B cell (primary cell): Measurements from ENCODE around the gene TBC1D22A. TPM values are rescaled to one million over a fixed set of nuclear protein-coding genes. Genes with fewer than 3 reads are reported as not detected.

ENCODE experiments used
- ATAC-seq: fragments of 200-7000 bp; cut with Tn5 transposase; one replicate; pipeline ENCODE4 v1.10.0; 2021; ENCODE audit warnings: low read depth, mild to moderate bottlenecking, moderate number of reproducible peaks, moderate library complexity
- CTCF ChIA-PET: fragments of 350-600 bp; sonication (Branson Sonifier 250); formaldehyde crosslinking; loops from one replicate; lab custom pipeline; 2021; ENCODE audit warnings: antibody characterized with exemption, inconsistent platforms; lab: Charles Lee
- POLR2A ChIA-PET: fragments of 350-600 bp; sonication (Branson Sonifier 250); formaldehyde crosslinking; loops from one replicate; lab custom pipeline; 2021; ENCODE audit warnings: antibody characterized with exemption; lab: Charles Lee
- DNase-seq: peaks from one replicate; pipeline ENCODE4 v3.0.0; 2013
- H2AFZ ChIP-seq: 2 replicates; pipeline ENCODE4 v1.6.1; 2012; ENCODE audit warnings: mild to moderate bottlenecking, low read depth, low read length; ENCODE audit not compliant: insufficient read depth, poor library complexity, severe bottlenecking
- H3K27ac ChIP-seq, 2 donors: 1 replicate in 1 of 2; 2 replicates in 1 of 2; pipeline ENCODE4 v1.5.1; 2012 to 2013; ENCODE audit warnings: low read length in 2 of 2, mild to moderate bottlenecking in 2 of 2, moderate library complexity in 1 of 2
- H3K27me3 ChIP-seq, 4 experiments: fragments of 200-600 bp in 1 of 4; sonication (generic) in 1 of 4; replicated peaks in 1 of 4; 1 replicate in 2 of 4; 2 replicates in 2 of 4; pipeline versions ENCODE4 v1.6.1 to v1.7.0; 2013 to 2016; ENCODE audit warnings: low read length in 3 of 4, mild to moderate bottlenecking in 2 of 4, mixed read lengths in 1 of 4, moderate library complexity in 1 of 4; ENCODE audit not compliant: insufficient read depth in 4 of 4, control insufficient read depth in 3 of 4; ENCODE audit errors: control extremely low read depth in 1 of 4
- H3K36me3 ChIP-seq, 2 experiments: replicated peaks in 1 of 2; 1 replicate in 1 of 2; 2 replicates in 1 of 2; pipeline versions ENCODE4 v1.6.1 to v1.7.1; 2013; ENCODE audit warnings: low read length in 1 of 2; ENCODE audit not compliant: insufficient read depth in 2 of 2, control insufficient read depth in 1 of 2; ENCODE audit errors: control extremely low read depth in 1 of 2, extremely low read depth in 1 of 2
- H3K4me1 ChIP-seq, 2 donors: fragments of 200-600 bp in 1 of 2; sonication (generic) in 1 of 2; 1 replicate in 1 of 2; 2 replicates in 1 of 2; pipeline versions ENCODE4 v1.5.1 to v1.6.1; 2013 to 2017; ENCODE audit warnings: low read length in 2 of 2; ENCODE audit not compliant: control insufficient read depth in 2 of 2, insufficient read depth in 2 of 2
- H3K4me2 ChIP-seq: replicated peaks from 2 replicates; pipeline ENCODE3; 2012; ENCODE audit warnings: mild to moderate bottlenecking, low read depth, low read length; ENCODE audit not compliant: poor library complexity, severe bottlenecking
- H3K4me3 ChIP-seq, 5 experiments: fragments of 200-600 bp in 1 of 5; sonication (generic) in 1 of 5; 1 replicate in 3 of 5; 2 replicates in 2 of 5; pipeline versions ENCODE4 v1.5.1 to v1.7.0; 2011 to 2016; ENCODE audit warnings: low read length in 4 of 5, mild to moderate bottlenecking in 4 of 5, low read depth in 2 of 5, control low read depth in 1 of 5, moderate library complexity in 1 of 5; ENCODE audit not compliant: insufficient read depth in 1 of 5; ENCODE audit errors: control extremely low read depth in 1 of 5, extremely low read depth in 1 of 5
- H3K79me2 ChIP-seq: fragments of 200-600 bp; sonication (generic); one replicate; pipeline ENCODE4 v1.6.0; 2016; ENCODE audit warnings: low read length; ENCODE audit not compliant: control insufficient read depth, insufficient read depth
- H3K9ac ChIP-seq: fragments of 200-600 bp; sonication (generic); 2 replicates; pipeline ENCODE4 v1.6.1; 2017; ENCODE audit warnings: mild to moderate bottlenecking, low read length, moderate library complexity
- H3K9me3 ChIP-seq, 3 donors: one replicate each; pipeline versions ENCODE4 v1.6.1 to v1.7.1; 2013; ENCODE audit warnings: low read length in 2 of 3; ENCODE audit not compliant: control insufficient read depth in 2 of 3, insufficient read depth in 1 of 3; ENCODE audit errors: control extremely low read depth in 1 of 3
- H4K20me1 ChIP-seq: 2 replicates; pipeline ENCODE4 v1.6.0; 2012; ENCODE audit warnings: mild to moderate bottlenecking, low read length; ENCODE audit not compliant: insufficient read depth, control insufficient read depth, poor library complexity, severe bottlenecking
- H3K27ac Mint-ChIP-seq: one replicate; pipeline ENCODE4 v1.8.0; 2021; ENCODE audit warnings: mixed read lengths
- H3K27me3 Mint-ChIP-seq: one replicate; pipeline ENCODE4 v1.8.0; 2021; ENCODE audit warnings: mixed read lengths
- H3K4me1 Mint-ChIP-seq: one replicate; pipeline ENCODE4 v1.8.0; 2021; ENCODE audit warnings: mixed read lengths
- H3K4me3 Mint-ChIP-seq: one replicate; pipeline ENCODE4 v1.8.0; 2021; ENCODE audit warnings: mixed read lengths
- H3K9me3 Mint-ChIP-seq: one replicate; pipeline ENCODE4 v1.8.0; 2022; ENCODE audit warnings: mixed read lengths; ENCODE audit not compliant: insufficient read depth
- CTCF ChIP-seq: fragments of 200-600 bp; IDR thresholded peaks from one replicate; pipeline ENCODE4 v1.8.0; 2022; ENCODE audit warnings: antibody characterized with exemption, mild to moderate bottlenecking
- EZH2 ChIP-seq: IDR thresholded peaks from 2 replicates; pipeline ENCODE4 v1.6.1; 2012; ENCODE audit warnings: borderline replicate concordance, low read depth, mild to moderate bottlenecking, moderate library complexity, low read length; ENCODE audit not compliant: insufficient read depth, poor library complexity, severe bottlenecking
- WGBS: methylation state at CpG from one replicate; pipeline ENCODE4 v1.1.5; 2013; ENCODE audit warnings: missing lambda C conversion rate; ENCODE audit not compliant: insufficient coverage; 5-methylcytosine and 5-hydroxymethylcytosine counted together
- intact Hi-C: fragments of 100-400 bp; cut with micrococcal nuclease; formaldehyde crosslinking; loops from one replicate; pipeline ENCODE4 v1.10.0; 2022
- polyA plus RNA-seq: library from polyadenylated mRNA; depleted of rRNA; stranded (reverse); fragments of >200 nt; gene quantifications from 2 replicates; pipeline ENCODE4 v1.2.3, GENCODE V29; 2012
- total RNA-seq, 2 donors: library from RNA; stranded (reverse); fragments of 120-200 nt in 1 of 2; gene quantifications; 1 replicate in 1 of 2; 2 replicates in 1 of 2; pipeline versions ENCODE4 v1.2.3 to v1.2.4, GENCODE V29; 2013 to 2022

TBC1D22A gene
- total and polyA plus RNA-seq, 2 donors (not counting 1 experiment from before 2014, with no cell fraction given): 73.8 to 128 TPM

DNA sequence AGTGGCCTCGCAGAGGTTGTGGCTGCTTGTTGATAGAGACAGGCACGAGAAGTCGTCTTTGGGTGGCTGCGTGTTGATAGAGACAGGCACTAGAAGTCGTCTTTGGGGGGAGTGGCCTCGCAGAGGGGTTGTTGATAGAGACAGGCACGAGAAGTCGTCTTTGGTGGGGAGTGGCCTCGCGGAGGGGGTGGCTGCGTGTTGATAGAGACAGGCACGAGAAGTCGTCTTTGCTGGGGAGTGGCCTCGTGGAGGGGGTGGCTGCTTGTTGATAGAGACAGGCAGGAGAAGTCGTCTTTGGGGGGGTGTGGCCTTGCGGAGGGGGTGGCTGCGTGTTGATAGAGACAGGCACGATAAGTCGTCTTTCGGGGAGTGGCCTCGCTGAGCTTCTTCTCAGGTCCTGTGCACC is 328.8 kb downstream of the TBC1D22A start:
- ATAC-seq (no peak), DNase-seq (no peak)
- Histone ChIP-seq H3K4me3 (no peak overlapping the region), H3K4me1 (peaks cover 6 to 21% of the 10 kb centered on the region in 2 donors), H4K20me1 (peaks cover 87% of the 10 kb centered on the region), H3K36me3 (no peaks in the 10 kb centered on the region), H3K4me2 (peak overlapping the region; percentile 25), H3K27ac (peak overlapping the region in 1 of 2 donors; percentile 2), H3K9ac (no peak overlapping the region), H3K79me2 (peaks cover 72% of the 10 kb centered on the region), H3K27me3 (no peaks in the 10 kb centered on the region), H3K9me3 (peaks cover 0 to 15% (median 0%) of the 10 kb centered on the region in 3 donors), H2AFZ (peak overlapping the region; percentile 6)
- ChIA-PET CTCF (no interaction called here), POLR2A (no interaction called here)
- 54% methylated on average over 16 of the region's 21 CpGs for WGBS
- Mint-ChIP-seq H3K27me3 (no peaks in the 10 kb centered on the region), H3K4me1 (peaks cover 55% of the 10 kb centered on the region), H3K9me3 (peaks cover 6% of the 10 kb centered on the region), H3K27ac (peak overlapping the region; percentile 75), H3K4me3 (peak overlapping the region; percentile 73)
- TF ChIP-seq EZH2 (no peak), CTCF (no peak)
- intact Hi-C loops: no loop called here

DNA sequence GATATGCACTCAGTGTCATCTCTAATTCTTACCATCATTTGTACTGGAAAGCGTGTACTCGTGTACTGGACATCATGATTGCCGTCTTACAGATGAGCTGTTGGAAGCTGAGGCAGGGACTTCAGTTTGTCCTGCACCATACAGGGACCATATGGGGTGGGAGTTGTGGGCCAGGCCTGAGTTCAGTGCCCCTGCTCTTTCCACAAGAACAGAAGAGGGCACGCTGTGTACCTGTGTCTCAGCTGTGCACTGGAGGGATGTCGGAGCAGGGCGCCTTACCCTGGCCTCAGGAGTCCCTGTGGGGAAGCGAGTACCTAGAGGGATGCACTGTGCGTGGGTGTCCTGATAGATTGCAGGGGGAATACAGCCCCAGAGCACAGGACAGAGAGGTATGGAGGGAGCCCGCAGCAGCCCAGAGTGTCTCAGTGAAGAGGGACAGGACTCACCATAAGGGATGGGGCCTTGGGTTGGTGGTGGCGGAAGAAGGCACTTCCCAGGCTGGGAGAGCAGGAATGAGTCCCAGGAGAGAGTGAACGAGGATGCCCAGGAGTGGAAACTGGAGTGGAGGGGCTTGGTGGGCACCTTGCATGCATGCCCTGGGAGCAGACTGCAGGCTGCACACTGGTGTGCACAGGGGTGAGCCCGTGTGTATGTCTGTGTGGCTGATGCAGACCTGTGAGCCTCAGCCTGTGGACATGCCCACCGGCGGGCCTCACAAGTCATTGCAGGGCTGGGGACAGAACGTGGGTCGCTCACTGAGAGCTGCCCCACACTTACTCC is 329.7 kb downstream of the TBC1D22A start:
- ChIA-PET POLR2A (no interaction called here), CTCF (interaction anchor here (0.5 kb wide), 1 partner anchor 223 kb away, joined by 4 read pairs; no protein-coding TSS in a partner anchor)
- H3K27ac Mint-ChIP-seq: no peak overlapping the region
- intact Hi-C loops: no loop called here
- H3K27ac ChIP-seq: no peak overlapping the region
- H3K9ac ChIP-seq: no peak overlapping the region
- no peaks in the 10 kb centered on the region for H3K27me3 ChIP-seq
- H3K27me3 Mint-ChIP-seq: no peaks in the 10 kb centered on the region
- H3K9me3 ChIP-seq: peaks cover 0 to 15% (median 0%) of the 10 kb centered on the region in 3 donors
- no peak for ATAC-seq
- H3K4me1 Mint-ChIP-seq: peaks cover 56% of the 10 kb centered on the region
- DNase-seq: no peak
- no peak overlapping the region for H3K4me2 ChIP-seq
- peaks cover 66% of the 10 kb centered on the region for H3K79me2 ChIP-seq
- H2AFZ ChIP-seq: no peak overlapping the region
- H3K4me1 ChIP-seq: peaks cover 6 to 21% of the 10 kb centered on the region in 2 donors
- no peaks in the 10 kb centered on the region for H3K36me3 ChIP-seq
- peaks cover 83% of the 10 kb centered on the region for H4K20me1 ChIP-seq
- H3K4me3 Mint-ChIP-seq: no peak overlapping the region
- H3K9me3 Mint-ChIP-seq: peaks cover 6% of the 10 kb centered on the region
- 90% methylated on average over 12 of the region's 16 CpGs for WGBS
- TF ChIP-seq CTCF: no peak
- TF ChIP-seq EZH2: no peak
- H3K4me3 ChIP-seq: no peak overlapping the region
